Esophagus muscularis mucosa (tissue), 3 donors: ENCODE data around the gene XRCC3.

Experiments
- POLR2AphosphoS5 ChIP-seq, 2 donors: sonication (generic); formaldehyde crosslinking; IDR thresholded peaks; one replicate each; pipeline ENCODE4 v1.6.1; 2017; ENCODE audit warnings: antibody characterized with exemption in 2 of 2
- TF ChIP-seq, protein P1 (sequence below), 3 experiments: fragments of 200-600 bp in 2 of 3; fragments of 450-650 bp in 1 of 3; sonication (generic) in 2 of 3; IDR thresholded peaks; one replicate each; pipeline ENCODE4 v1.5.1; 2017 to 2019; ENCODE audit warnings: antibody characterized with exemption in 3 of 3, mild to moderate bottlenecking in 2 of 3, moderate library complexity in 1 of 3

- TF ChIP-seq, protein P1, sequence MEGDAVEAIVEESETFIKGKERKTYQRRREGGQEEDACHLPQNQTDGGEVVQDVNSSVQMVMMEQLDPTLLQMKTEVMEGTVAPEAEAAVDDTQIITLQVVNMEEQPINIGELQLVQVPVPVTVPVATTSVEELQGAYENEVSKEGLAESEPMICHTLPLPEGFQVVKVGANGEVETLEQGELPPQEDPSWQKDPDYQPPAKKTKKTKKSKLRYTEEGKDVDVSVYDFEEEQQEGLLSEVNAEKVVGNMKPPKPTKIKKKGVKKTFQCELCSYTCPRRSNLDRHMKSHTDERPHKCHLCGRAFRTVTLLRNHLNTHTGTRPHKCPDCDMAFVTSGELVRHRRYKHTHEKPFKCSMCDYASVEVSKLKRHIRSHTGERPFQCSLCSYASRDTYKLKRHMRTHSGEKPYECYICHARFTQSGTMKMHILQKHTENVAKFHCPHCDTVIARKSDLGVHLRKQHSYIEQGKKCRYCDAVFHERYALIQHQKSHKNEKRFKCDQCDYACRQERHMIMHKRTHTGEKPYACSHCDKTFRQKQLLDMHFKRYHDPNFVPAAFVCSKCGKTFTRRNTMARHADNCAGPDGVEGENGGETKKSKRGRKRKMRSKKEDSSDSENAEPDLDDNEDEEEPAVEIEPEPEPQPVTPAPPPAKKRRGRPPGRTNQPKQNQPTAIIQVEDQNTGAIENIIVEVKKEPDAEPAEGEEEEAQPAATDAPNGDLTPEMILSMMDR (IDR thresholded peaks at IDR 0.05) = no peak
- no peak for TF ChIP-seq POLR2AphosphoS5 (IDR thresholded peaks at IDR 0.05)
These were observed 13.5 kb upstream of the XRCC3 start for GRCh38 chr14:103728721-103729120.
